GM21526 (cell line): ENCODE measurements around the gene JADE1.
A peak's percentile ranks its signal among the peaks of the same experiment; 100 is the strongest.

Experiments
- ATAC-seq: cut with Tn5 transposase; IDR thresholded peaks from one replicate; pipeline ENCODE4 v1.9.1; 2021; ENCODE audit warnings: moderate library complexity; ENCODE audit not compliant: unreplicated experiment, low FRiP score

The JADE1 gene

GRCh38 chr4:128868758-128869157 lies 59.3 kb downstream of the JADE1 start:
- ATAC-seq = no peak

GRCh38 chr4:128869776-128870509 lies 60.4 kb downstream of the JADE1 start:
- ATAC-seq = no peak

- ATAC-seq = no peak
These were observed 62.4 kb downstream of the JADE1 start for GRCh38 chr4:128871948-128872347.

GRCh38 chr4:128876200-128876599 lies 66.7 kb downstream of the JADE1 start:
- ATAC-seq = no peak

GRCh38 chr4:128877934-128878333 lies 68.4 kb downstream of the JADE1 start:
- ATAC-seq = no peak

- no peak for ATAC-seq
These were observed 69.8 kb downstream of the JADE1 start for GRCh38 chr4:128879283-128879682.

GRCh38 chr4:128879971-128880370 lies 70.5 kb downstream of the JADE1 start:
- no peak for ATAC-seq

GRCh38 chr4:128880662-128881061 lies 71.2 kb downstream of the JADE1 start:
- no peak for ATAC-seq

GRCh38 chr4:128904821-128905220 lies 95.3 kb downstream of the JADE1 start:
- no peak for ATAC-seq

GRCh38 chr4:128906581-128906980 lies 97.1 kb downstream of the JADE1 start:
- ATAC-seq = no peak

- no peak for ATAC-seq
These were observed 98.5 kb downstream of the JADE1 start for GRCh38 chr4:128907981-128908380.

GRCh38 chr4:128908735-128909134 lies 99.2 kb downstream of the JADE1 start:
- no peak for ATAC-seq

GRCh38 chr4:128913228-128913627 lies 103.7 kb downstream of the JADE1 start:
- ATAC-seq = no peak

GRCh38 chr4:128915544-128915943 lies 106.0 kb downstream of the JADE1 start:
- no peak for ATAC-seq

GRCh38 chr4:128916832-128917231 lies 107.3 kb downstream of the JADE1 start:
- ATAC-seq = peak; percentile 70

- peak; percentile 80 for ATAC-seq
These were observed 108.3 kb downstream of the JADE1 start for GRCh38 chr4:128917781-128918180.

- no peak for ATAC-seq
These were observed 112.5 kb downstream of the JADE1 start for GRCh38 chr4:128921954-128922353.
